ENCODE data around the gene FAXDC2.
"Not testable (repeated sequence)": the region's sequence is repeated elsewhere in the genome, so short reads cannot be mapped to it uniquely, and the experiment has no call there.

Gene FAXDC2

GRCh38 chr5:154824070-154824469 lies 26.3 kb downstream of the FAXDC2 start:
- Histone ChIP-seq H3K27me3 (ENCODE audit: low read depth, low read length) (no peaks in the 10 kb centered on the region), H3K9me3 (ENCODE audit: control insufficient read depth in 1 of 2, low read length in 2 of 2) (no peaks in the 10 kb centered on the region), H3K27ac (ENCODE audit: low read length) (no peak overlapping the region), H3K36me3 (ENCODE audit: control insufficient read depth in 1 of 2, insufficient read depth in 2 of 2, low read length in 2 of 2) (peaks cover 43 to 69% of the 10 kb centered on the region in 2 donors), H3K4me3 (ENCODE audit: low read depth in 1 of 2, low read length in 2 of 2) (no peak overlapping the region), H3K4me1 (ENCODE audit: control insufficient read depth in 1 of 2, insufficient read depth in 2 of 2, low read length in 2 of 2) (no peaks in the 10 kb centered on the region)

- Histone ChIP-seq H3K4me3 (ENCODE audit: low read depth in 1 of 2, low read length in 2 of 2) (no peak overlapping the region), H3K27ac (ENCODE audit: low read length) (no peak overlapping the region), H3K36me3 (ENCODE audit: control insufficient read depth in 1 of 2, insufficient read depth in 2 of 2, low read length in 2 of 2) (peaks cover 42 to 68% of the 10 kb centered on the region in 2 donors)
Observed at GRCh38 chr5:154823605-154824004, 26.8 kb downstream of the FAXDC2 start.

GRCh38 chr5:154822896-154823295 lies 27.5 kb downstream of the FAXDC2 start:
- H3K4me1 ChIP-seq (ENCODE audit: control insufficient read depth in 1 of 2, insufficient read depth in 2 of 2, low read length in 2 of 2); H3K9me3 ChIP-seq (ENCODE audit: control insufficient read depth in 1 of 2, low read length in 2 of 2); H3K27ac ChIP-seq (ENCODE audit: low read length); H3K4me3 ChIP-seq (ENCODE audit: low read depth in 1 of 2, low read length in 2 of 2); H3K27me3 ChIP-seq (ENCODE audit: low read depth, low read length): not testable (repeated sequence)
- H3K36me3 ChIP-seq (ENCODE audit: control insufficient read depth in 1 of 2, insufficient read depth in 2 of 2, low read length in 2 of 2) = peaks cover 42 to 64% of the 10 kb centered on the region in 2 donors

More at GRCh38 chr5:154823605-154824004, 26.8 kb downstream of the FAXDC2 start:
- H3K9me3 ChIP-seq (ENCODE audit: control insufficient read depth in 1 of 2, low read length in 2 of 2) = no peaks in the 10 kb centered on the region
- H3K4me1 ChIP-seq (ENCODE audit: control insufficient read depth in 1 of 2, insufficient read depth in 2 of 2, low read length in 2 of 2) = no peaks in the 10 kb centered on the region
- H3K27me3 ChIP-seq (ENCODE audit: low read depth, low read length) = no peaks in the 10 kb centered on the region

- no peaks in the 10 kb centered on the region for H3K4me1 ChIP-seq (ENCODE audit: control insufficient read depth in 1 of 2, insufficient read depth in 2 of 2, low read length in 2 of 2)
- H3K27me3 ChIP-seq (ENCODE audit: low read depth, low read length) = no peaks in the 10 kb centered on the region
- no peak overlapping the region for H3K4me3 ChIP-seq (ENCODE audit: low read depth in 1 of 2, low read length in 2 of 2)
- H3K36me3 ChIP-seq (ENCODE audit: control insufficient read depth in 1 of 2, insufficient read depth in 2 of 2, low read length in 2 of 2) = peaks cover 56 to 62% of the 10 kb centered on the region in 2 donors
- no peaks in the 10 kb centered on the region for H3K9me3 ChIP-seq (ENCODE audit: control insufficient read depth in 1 of 2, low read length in 2 of 2)
- no peak overlapping the region for H3K27ac ChIP-seq (ENCODE audit: low read length)
Observed at GRCh38 chr5:154820383-154820782, 30.0 kb downstream of the FAXDC2 start.

GRCh38 chr5:154819546-154819945 lies 30.9 kb downstream of the FAXDC2 start:
- Histone ChIP-seq H3K4me3 (ENCODE audit: low read depth in 1 of 2, low read length in 2 of 2) (no peak overlapping the region), H3K36me3 (ENCODE audit: control insufficient read depth in 1 of 2, insufficient read depth in 2 of 2, low read length in 2 of 2) (peaks cover 60 to 68% of the 10 kb centered on the region in 2 donors), H3K27ac (ENCODE audit: low read length) (no peak overlapping the region), H3K27me3 (ENCODE audit: low read depth, low read length) (no peaks in the 10 kb centered on the region), H3K9me3 (ENCODE audit: control insufficient read depth in 1 of 2, low read length in 2 of 2) (no peaks in the 10 kb centered on the region), H3K4me1 (ENCODE audit: control insufficient read depth in 1 of 2, insufficient read depth in 2 of 2, low read length in 2 of 2) (no peaks in the 10 kb centered on the region)

GRCh38 chr5:154818471-154819116 lies 31.8 kb downstream of the FAXDC2 start:
- peaks cover 54 to 63% of the 10 kb centered on the region in 2 donors for H3K36me3 ChIP-seq (ENCODE audit: control insufficient read depth in 1 of 2, insufficient read depth in 2 of 2, low read length in 2 of 2)
- H3K4me3 ChIP-seq (ENCODE audit: low read depth in 1 of 2, low read length in 2 of 2) = no peak overlapping the region
- H3K9me3 ChIP-seq (ENCODE audit: control insufficient read depth in 1 of 2, low read length in 2 of 2) = no peaks in the 10 kb centered on the region
- H3K27ac ChIP-seq (ENCODE audit: low read length) = no peak overlapping the region
- no peaks in the 10 kb centered on the region for H3K4me1 ChIP-seq (ENCODE audit: control insufficient read depth in 1 of 2, insufficient read depth in 2 of 2, low read length in 2 of 2)
- H3K27me3 ChIP-seq (ENCODE audit: low read depth, low read length) = no peaks in the 10 kb centered on the region

- H3K27me3 ChIP-seq (ENCODE audit: low read depth, low read length) = no peaks in the 10 kb centered on the region
- no peaks in the 10 kb centered on the region for H3K4me1 ChIP-seq (ENCODE audit: control insufficient read depth in 1 of 2, insufficient read depth in 2 of 2, low read length in 2 of 2)
- H3K4me3 ChIP-seq (ENCODE audit: low read depth in 1 of 2, low read length in 2 of 2) = no peak overlapping the region
- H3K9me3 ChIP-seq (ENCODE audit: control insufficient read depth in 1 of 2, low read length in 2 of 2) = no peaks in the 10 kb centered on the region
- H3K27ac ChIP-seq (ENCODE audit: low read length) = no peak overlapping the region
- peaks cover 57 to 63% of the 10 kb centered on the region in 2 donors for H3K36me3 ChIP-seq (ENCODE audit: control insufficient read depth in 1 of 2, insufficient read depth in 2 of 2, low read length in 2 of 2)
Observed at GRCh38 chr5:154817815-154818214, 32.6 kb downstream of the FAXDC2 start.

- peaks cover 0 to under 1% of the 10 kb centered on the region in 2 donors for H3K4me1 ChIP-seq (ENCODE audit: control insufficient read depth in 1 of 2, insufficient read depth in 2 of 2, low read length in 2 of 2)
- H3K27ac ChIP-seq (ENCODE audit: low read length) = no peak overlapping the region
- H3K27me3 ChIP-seq (ENCODE audit: low read depth, low read length) = no peaks in the 10 kb centered on the region
- H3K9me3 ChIP-seq (ENCODE audit: control insufficient read depth in 1 of 2, low read length in 2 of 2) = no peaks in the 10 kb centered on the region
- peaks cover 51 to 59% of the 10 kb centered on the region in 2 donors for H3K36me3 ChIP-seq (ENCODE audit: control insufficient read depth in 1 of 2, insufficient read depth in 2 of 2, low read length in 2 of 2)
- no peak overlapping the region for H3K4me3 ChIP-seq (ENCODE audit: low read depth in 1 of 2, low read length in 2 of 2)
Observed at GRCh38 chr5:154816891-154817492, 33.4 kb downstream of the FAXDC2 start.

GRCh38 chr5:154815684-154816247 lies 34.6 kb downstream of the FAXDC2 start:
- Histone ChIP-seq H3K9me3 (ENCODE audit: control insufficient read depth in 1 of 2, low read length in 2 of 2) (no peaks in the 10 kb centered on the region), H3K4me3 (ENCODE audit: low read depth in 1 of 2, low read length in 2 of 2) (no peak overlapping the region), H3K27me3 (ENCODE audit: low read depth, low read length) (no peaks in the 10 kb centered on the region), H3K36me3 (ENCODE audit: control insufficient read depth in 1 of 2, insufficient read depth in 2 of 2, low read length in 2 of 2) (peaks cover 54 to 58% of the 10 kb centered on the region in 2 donors), H3K27ac (ENCODE audit: low read length) (no peak overlapping the region), H3K4me1 (ENCODE audit: control insufficient read depth in 1 of 2, insufficient read depth in 2 of 2, low read length in 2 of 2) (peaks cover 0 to 5% of the 10 kb centered on the region in 2 donors)

- H3K4me3 ChIP-seq (ENCODE audit: low read depth in 1 of 2, low read length in 2 of 2) = no peak overlapping the region
- H3K4me1 ChIP-seq (ENCODE audit: control insufficient read depth in 1 of 2, insufficient read depth in 2 of 2, low read length in 2 of 2) = peaks cover 0 to 5% of the 10 kb centered on the region in 2 donors
- H3K27ac ChIP-seq (ENCODE audit: low read length) = no peak overlapping the region
- no peaks in the 10 kb centered on the region for H3K27me3 ChIP-seq (ENCODE audit: low read depth, low read length)
- H3K36me3 ChIP-seq (ENCODE audit: control insufficient read depth in 1 of 2, insufficient read depth in 2 of 2, low read length in 2 of 2) = peaks cover 49 to 58% of the 10 kb centered on the region in 2 donors
- no peaks in the 10 kb centered on the region for H3K9me3 ChIP-seq (ENCODE audit: control insufficient read depth in 1 of 2, low read length in 2 of 2)
Observed at GRCh38 chr5:154815025-154815424, 35.4 kb downstream of the FAXDC2 start.

- H3K9me3 ChIP-seq (ENCODE audit: control insufficient read depth in 1 of 2, low read length in 2 of 2) = no peaks in the 10 kb centered on the region
- peaks cover 49 to 58% of the 10 kb centered on the region in 2 donors for H3K36me3 ChIP-seq (ENCODE audit: control insufficient read depth in 1 of 2, insufficient read depth in 2 of 2, low read length in 2 of 2)
- no peak overlapping the region for H3K27ac ChIP-seq (ENCODE audit: low read length)
- H3K27me3 ChIP-seq (ENCODE audit: low read depth, low read length) = no peaks in the 10 kb centered on the region
- H3K4me3 ChIP-seq (ENCODE audit: low read depth in 1 of 2, low read length in 2 of 2) = no peak overlapping the region
- peaks cover 0 to 5% of the 10 kb centered on the region in 2 donors for H3K4me1 ChIP-seq (ENCODE audit: control insufficient read depth in 1 of 2, insufficient read depth in 2 of 2, low read length in 2 of 2)
Observed at GRCh38 chr5:154813736-154814135, 36.7 kb downstream of the FAXDC2 start.

Measured in muscle layer of duodenum (tissue), 2 donors.